Measurements from ENCODE around the gene AP2B1.

GRCh38 chr17:35764123-35764991 lies 177.2 kb downstream of the AP2B1 start:
- TF ChIP-seq POLR2A (IDR thresholded peaks at IDR 0.05; ENCODE audit: low read length) (no peak), GATA1 (IDR thresholded peaks at IDR 0.05; ENCODE audit: low read depth, low read length) (no peak)

Measured in erythroblast (primary cell).